HG03064 (cell line): ENCODE measurements around the gene DCUN1D5.

Experiments used
- ATAC-seq: cut with Tn5 transposase; IDR thresholded peaks from one replicate; pipeline ENCODE4 v1.9.1; 2021; ENCODE audit warnings: low read depth; ENCODE audit not compliant: unreplicated experiment

DCUN1D5 gene

DNA sequence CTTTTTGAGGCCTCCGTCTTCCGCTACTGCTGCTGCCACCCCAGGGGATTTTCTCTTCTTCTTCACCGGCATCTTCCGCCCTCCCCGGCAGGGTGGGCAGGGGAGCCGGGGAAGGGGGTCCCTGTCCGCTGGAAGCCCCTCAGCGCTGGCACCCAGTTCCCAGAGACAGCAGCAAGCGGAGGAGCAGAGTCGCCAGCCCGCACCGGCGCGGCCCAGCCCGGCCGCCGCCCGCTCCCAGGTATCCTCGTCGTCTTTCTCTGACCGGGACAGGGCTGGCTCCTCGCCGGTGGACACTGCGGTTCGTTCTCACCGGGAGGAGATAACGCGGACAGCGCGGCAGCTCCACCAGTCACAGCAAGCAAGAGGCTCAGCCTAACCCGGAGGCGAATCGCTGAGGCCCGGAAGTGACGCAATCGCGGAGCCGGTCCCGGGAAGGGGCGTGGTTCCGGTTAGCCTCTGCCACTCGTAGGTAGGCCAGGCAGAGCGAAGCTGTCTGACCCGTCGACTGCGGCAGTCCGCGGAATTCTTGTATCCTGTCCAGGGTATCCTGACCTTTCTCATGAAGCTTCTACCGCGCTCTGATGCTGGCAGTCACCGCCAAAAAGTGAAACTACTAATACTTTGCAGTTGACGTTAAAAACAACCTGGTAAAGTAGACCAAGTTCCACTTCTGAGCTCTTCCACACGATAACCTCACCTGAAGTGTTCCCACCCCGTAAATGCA, at the start of gene DCUN1D5:
Gene DCUN1D5 (minus strand): TSS at position 360 of the 724 bp plus-strand sequence. CDS start 288 bp downstream, at position 72.
- peak; percentile 100 for ATAC-seq

DNA sequence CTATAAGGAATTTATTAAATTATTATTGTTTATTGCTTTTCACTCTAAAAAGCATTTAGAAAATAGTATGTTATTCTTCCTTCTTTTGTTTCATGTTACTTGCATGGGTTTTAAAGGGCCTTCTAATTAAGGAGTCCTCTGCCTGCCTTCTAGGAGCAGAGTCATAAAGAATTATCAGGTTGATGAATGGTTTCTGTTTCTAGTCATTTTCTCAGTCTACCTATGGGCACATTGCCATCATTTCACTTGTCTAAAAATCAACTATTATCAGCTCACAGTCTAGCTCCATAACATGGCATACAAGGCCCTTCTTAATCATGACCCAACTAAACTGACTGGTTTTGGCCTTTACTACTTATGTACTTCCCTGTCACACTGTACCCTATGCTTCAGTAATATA, 33.5 kb upstream of the DCUN1D5 start:
- ATAC-seq, result no peak

DNA sequence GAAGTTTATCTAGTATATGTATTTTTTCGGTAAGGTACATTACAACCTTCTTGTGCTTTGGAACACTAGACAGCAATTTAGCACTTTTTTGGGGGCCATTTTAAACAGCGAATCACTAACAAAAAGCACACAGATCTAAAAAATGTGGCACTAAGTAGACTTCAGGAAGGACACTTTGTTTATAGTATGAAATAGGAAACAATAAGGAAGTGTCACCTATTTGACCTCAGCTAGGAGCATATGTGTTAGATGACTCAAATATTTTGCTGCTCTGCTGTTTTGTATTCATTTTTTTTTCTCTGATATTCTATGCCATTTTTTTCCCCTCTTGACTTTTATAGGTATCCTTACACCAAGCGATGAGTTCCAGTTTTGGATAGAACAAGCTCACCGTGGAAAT, 22.9 kb upstream of the DCUN1D5 start:
- no peak for ATAC-seq

DNA sequence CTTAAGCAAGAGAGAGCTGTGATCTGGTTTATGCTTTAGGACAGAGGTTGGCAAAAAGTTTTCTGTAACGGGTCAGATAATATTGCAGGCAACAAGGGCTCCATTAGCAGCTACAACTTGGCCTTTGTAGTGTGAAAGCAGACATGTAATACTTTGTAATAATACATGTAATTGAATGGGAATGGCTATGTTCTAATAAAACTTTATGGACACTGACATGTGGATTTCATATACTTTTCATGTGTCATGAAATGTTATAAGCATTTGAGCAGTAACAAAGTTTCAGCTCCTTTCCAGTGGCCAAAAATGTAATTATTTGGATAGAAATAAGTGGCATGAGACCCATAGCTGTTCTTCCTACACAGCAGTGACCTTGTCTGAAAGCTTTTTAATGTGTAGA, 20.4 kb upstream of the DCUN1D5 start:
- ATAC-seq, result no peak

DNA sequence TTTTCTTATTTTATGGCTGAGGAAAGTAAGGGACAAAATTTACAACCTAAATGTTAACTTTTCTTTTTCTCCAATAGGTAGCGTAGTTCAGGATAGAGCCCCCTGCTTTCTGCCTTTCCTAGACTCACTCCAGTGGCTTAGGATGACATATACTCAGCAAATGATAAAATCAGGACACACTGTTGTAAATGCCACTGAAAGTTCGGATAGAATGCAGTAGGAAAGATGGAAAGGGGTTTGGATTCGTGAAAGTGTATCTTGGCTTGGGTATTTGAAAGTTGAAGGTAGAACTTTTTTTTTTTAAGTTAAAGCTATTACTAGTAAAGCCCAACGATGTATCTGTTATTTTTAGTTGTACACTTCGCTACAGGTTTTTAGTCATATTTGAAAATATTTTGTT, 19.4 kb upstream of the DCUN1D5 start:
- no peak for ATAC-seq

DNA sequence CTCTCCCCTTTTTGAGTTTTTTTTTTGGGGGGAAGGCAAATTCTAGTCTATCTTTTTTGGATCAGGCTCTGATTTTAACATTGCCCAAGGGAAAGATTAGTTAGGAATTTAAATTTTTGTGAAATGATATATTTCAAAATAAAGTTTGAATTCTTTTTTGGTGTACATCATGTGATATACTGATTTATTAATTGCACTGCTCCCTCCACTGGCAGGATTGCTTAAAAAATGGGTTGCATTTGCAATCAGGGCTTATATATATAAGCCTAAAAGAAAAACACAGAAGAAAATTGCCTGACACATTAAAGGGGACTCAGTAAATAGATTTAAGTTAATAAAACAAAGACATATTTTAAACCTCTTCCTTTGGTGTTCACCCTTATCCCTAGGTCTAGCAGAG, 18.4 kb upstream of the DCUN1D5 start:
- no peak for ATAC-seq

DNA sequence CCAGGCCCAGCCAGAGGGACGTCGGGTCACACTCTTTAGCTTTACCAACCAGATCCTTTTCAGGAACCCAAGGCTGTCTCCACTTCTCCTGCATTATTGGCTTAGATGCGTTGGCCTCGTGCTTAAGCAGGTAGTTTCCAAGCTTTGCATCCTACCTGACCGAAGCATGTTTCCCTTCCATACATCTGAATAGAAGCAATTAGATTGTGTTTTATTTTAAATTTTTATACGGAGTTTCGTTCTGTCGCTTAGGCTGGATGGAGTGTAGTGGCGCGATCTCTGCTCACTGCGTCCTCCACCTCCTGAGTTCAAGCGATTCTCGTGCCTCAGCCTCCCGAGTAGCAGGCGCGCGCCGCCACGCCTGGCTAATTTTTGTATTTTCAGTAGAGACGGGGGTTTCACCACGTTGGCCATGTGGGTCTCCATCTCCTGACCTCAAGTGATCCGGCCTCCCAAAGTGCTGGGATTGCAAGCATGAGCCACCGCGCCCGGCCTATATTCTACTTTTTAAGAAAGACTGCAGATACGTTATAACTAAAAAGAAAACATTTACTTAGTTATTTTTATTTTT, 17.9 kb upstream of the DCUN1D5 start:
- ATAC-seq, result peak; percentile 16

DNA sequence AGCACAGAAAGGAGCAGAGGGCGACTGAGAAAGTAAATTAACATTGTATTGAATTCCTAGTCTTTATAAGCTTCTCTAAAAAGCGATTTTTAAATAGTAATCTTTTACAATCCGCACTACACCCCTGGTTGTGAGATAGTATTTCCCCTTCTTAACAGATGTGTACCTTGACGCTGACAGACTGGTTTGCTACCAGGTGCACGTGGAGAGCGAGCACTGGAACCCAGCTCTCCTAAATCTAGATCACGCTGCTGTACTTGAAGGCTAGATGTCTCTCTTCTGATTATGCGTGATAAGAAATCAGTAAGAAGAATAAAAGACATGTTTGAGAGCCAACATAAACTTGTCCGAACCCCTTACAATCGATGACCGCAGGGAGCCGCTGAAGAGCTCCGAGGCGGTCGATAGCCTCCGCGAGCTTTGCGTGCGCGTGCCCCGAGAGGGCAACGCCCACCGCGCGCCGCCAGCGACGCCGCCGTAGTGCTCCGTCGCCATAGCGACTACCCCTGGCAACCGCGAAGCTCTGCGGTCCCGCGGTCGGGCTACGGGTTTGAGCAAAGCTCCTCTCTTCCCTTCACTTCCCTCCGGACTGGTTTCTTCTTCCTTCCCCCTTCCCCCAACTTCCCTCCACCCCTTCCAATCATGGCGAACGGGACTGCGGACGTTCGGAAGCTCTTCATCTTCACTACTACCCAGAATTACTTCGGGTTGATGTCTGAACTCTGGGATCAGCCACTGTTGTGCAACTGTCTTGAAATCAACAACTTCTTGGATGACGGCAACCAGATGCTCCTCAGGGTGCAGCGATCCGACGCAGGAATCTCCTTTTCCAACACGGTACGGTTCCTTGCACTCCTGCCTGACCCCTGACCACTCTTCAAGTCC, 17.2 kb upstream of the DCUN1D5 start, which contains the start of gene DYNC2H1:
Gene DYNC2H1 (plus strand): TSS at position 494 of the 885 bp plus-strand sequence. CDS start 149 bp downstream, at position 643.
- ATAC-seq, result peak; percentile 100

DNA sequence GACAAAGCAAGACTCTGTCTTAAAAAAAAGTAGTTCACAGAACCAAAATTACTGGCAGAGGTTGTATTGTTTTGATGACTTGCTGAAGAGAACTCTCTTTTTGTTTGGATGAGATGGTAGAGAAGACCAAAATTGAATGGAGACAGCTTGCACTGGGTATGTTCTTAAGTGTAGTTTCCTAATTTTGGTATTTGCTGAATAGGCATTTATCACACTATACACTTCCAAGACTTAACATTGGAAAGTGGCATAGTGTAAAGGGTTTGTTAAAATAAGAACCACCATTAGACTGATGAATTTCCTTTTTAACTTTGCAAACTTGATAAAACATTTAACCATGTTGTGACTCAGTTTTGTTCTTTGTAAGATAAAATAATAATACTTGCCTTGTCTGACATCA, 5.3 kb upstream of the DCUN1D5 start:
- ATAC-seq, result no peak

DNA sequence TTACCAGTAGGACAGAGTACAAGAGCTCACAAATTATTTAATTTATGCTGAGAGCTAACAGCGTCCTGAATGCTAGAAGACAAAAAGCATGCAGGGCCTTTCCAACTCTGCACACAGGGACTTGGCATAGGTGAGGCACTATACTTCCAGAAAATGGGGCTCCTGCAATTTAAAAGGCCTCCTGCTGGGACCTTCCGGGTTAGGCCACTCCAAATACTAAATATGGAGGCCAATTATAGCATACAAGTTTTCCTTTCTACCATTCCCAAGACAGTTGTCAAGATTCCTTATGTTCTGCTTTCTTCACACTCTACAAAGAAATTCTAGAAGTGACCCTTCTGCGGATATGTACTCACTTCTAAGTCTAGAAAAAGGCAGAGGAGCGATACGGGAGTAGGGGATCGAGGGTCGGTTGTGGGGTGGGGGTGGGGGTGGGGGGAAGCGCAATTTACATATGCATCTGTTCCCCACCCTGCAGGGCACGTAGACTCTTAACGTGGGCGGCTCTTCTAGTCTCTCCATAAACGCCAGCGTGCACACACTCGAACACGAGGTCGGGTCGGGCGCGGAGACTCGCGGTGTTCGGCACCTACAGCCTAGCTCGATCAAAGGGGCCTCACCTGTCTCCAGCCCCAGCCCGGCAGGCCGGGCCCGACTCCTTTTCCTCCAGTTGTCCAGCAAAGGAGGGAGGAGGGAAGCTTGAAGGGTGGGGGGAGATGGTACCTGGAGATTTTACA, 728 bp downstream of the DCUN1D5 start:
- peak; percentile 43 for ATAC-seq

DNA sequence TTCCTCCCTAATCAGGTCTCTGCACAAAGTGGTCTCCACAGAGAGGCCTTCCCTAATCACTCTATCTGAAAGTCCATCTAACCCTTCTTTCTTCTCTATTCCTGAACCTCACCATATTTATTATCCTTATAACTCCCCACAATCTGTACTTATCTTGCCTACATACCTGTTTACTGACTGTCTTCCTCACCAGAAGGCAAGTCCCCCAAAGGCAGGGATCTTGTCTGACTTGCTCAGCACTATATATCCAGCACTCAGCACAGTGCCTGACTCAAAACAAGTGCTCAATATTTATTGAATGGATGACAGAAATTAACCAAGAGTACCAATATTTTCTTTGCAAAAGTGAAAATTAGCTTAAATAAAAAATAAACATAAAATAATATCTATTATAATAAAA, 5.5 kb downstream of the DCUN1D5 start:
- ATAC-seq, result no peak

DNA sequence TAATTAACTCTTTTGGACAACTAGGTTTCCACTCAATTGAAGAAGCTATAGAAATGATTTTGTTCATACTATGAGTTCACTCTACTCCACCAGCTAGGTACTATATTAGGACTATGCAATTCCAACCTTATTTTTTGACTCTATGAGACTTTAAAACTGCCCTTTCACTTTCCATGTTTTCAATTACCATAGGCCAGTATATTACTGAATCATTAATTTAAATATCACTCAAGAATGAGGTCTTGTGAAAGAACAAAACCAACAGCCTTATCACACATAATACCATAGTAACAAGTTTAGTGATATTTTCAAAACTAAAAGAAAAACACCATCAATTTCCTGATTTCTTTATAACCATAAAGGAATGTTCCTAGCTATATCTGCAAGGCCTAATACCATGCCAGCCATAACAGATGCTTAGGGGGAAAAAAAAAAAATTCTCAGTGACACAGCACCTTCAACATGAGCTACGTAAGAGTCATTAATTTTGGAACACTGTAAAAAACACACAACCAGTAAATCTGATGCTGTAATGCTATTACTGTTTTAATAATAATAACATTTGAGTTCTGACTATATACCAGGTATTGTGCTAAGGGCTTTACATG, 6.1 kb downstream of the DCUN1D5 start:
- ATAC-seq, result no peak

DNA sequence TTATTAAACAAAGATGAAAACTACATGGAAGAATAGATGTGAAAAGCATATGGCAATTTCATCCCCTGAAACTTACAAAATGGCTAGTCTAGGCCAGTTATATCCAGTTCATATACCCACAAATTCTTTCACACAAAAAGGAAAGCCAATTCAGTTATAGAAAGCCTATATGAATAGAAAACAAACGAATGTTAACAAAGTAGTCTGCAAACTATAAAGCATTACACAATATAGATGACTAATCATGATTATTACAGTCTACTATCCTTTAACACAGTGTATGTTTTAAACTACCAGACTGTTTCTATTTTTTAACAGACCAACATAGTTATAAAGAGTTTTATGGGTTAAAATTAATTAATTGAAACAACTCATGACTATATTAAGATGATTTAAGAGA, 12.1 kb downstream of the DCUN1D5 start:
- no peak for ATAC-seq

DNA sequence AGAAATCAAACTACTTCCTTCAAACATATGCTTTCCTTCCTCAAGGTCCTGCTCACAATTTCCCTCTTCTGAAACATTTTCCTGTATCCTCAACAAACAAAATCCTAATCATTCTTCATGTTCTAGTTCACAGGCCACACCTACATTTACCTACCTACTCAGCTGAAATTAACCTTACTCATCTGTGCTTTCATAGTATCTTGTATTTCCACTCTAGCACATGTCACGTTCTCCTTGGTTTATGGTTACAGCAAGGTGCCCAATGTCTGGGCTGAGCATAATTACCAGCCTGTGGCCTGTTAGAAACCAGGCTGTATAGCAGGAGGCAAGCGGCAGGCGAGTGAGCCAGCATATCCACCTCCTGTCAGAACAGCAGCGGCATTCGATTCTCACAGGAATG, 13.2 kb downstream of the DCUN1D5 start:
- ATAC-seq, result no peak

DNA sequence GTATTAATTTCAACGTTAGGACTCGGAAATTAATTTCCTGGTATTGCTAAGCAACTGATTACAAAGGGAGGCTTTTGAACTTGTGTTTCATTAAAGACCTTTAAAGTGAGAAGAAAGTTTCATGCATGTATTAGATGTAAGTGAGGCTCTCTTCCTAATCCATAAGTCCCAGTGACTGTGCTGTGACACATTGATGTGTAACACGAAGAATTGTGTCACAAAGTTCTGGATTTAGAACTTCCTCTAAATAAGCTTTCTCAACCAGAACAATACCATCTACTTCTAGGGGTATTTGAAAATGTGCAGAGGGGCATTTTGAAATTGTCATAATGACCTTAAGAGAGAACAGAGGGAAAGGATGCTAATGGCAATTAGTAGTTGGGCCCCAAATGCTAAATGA, 14.4 kb downstream of the DCUN1D5 start:
- no peak for ATAC-seq

DNA sequence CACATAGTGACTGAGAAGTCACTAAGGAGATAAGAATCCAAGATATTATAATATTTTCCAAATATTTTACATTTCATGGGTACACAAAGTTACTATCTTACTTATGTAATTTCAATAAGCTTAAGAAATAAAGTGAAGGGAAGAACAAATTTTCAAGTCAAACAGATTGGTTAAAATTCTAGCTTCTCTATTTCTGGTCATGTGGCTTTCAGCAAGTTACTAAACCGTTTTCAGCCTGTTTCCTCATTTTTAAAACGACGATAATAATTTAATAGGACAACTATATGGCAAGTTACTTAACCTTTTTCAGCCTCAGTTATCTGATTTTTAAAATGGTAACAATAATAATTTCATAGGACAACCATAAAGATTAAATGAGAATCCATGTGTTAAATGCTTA, 15.6 kb downstream of the DCUN1D5 start:
- no peak for ATAC-seq

DNA sequence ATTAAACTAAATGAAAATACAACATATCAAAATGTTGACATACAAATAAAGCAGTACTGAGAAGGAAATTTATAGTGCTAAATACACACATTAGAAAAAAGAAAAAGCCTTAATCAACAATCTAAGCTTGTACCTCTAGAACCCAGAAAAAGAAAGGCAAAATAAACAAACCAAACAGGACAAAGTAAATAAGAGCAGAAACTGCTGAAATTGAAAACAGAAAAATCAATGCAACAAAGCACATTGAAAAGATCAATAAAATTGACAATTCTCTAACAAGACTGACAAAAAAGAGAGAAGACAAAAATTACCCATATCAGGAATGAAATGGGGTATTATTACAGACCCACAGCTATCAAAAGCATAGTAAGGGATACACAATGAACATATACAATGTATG, 21.0 kb downstream of the DCUN1D5 start:
- no peak for ATAC-seq

DNA sequence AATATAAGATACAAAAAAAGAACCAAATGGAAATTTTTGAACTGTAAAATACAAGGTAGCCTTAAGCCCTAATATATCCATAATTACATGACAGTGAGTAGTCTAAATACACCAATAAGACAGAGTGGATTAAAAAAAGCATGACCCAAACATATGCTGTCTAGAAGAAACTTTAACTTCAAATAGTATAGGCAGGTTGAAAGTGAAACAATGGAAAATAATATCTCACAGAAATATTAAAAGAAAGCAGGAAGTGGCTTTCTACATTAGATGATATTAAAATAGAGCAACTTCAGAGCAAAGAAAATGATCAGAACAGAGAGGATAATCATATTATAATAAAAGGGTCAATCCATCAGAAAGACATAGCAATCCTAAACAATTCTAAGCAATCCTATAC, 21.8 kb downstream of the DCUN1D5 start:
- ATAC-seq, result no peak

DNA sequence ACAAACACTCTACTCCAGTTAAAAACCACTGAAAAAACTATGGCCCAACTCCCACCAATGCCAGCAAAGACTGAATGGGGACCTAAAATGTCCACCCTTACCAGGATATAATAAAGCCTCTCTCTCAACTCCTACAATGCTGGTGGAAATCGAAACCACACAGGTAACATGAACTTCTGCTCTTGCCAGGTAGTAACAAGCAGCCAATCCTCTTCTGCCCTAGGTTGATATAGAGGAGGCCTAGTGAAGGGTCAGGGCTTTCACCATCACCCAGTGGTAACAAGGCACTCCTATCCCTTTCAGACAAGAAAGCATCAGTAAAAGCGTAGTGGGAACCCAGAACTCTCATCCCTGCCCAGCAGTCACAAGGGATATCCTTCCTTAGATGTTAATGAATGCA, 22.6 kb downstream of the DCUN1D5 start:
- ATAC-seq, result no peak

DNA sequence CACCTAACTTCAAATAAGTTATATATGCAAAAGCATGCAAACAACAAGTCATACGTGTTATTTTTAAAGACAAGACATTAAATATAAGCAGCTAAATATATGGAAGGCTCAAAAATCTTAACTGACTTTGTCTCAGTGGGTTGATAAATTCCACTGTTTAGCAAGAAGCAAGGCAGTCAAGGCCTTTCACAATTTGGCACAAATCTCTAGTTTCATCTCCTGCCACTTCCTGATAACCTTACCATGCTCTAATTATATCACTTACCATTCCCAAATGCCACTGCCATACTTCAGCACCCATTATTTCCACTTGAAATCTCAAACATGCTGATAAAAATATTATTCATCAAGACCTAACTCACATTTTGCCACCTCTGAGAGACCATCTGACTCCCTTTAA, 24.8 kb downstream of the DCUN1D5 start:
- no peak for ATAC-seq
